OCI-LY3 (cell line): ENCODE results near the gene ADCY5.

ENCODE experiments used
- EZH2phosphoT487 ChIP-seq: fragments of 200-600 bp; shearing (Covaris generic); IDR thresholded peaks from 2 replicates; pipeline ENCODE4 v1.6.1; 2018; ENCODE audit warnings: antibody characterized with exemption, mixed run types, low read depth
- TF ChIP-seq, protein P1 (sequence below): fragments of 200-600, 300-600 bp; sonication (generic); IDR thresholded peaks from 2 replicates; pipeline ENCODE4 v1.5.1; 2014; ENCODE audit warnings: antibody characterized with exemption, low read length, low read depth

DNA sequence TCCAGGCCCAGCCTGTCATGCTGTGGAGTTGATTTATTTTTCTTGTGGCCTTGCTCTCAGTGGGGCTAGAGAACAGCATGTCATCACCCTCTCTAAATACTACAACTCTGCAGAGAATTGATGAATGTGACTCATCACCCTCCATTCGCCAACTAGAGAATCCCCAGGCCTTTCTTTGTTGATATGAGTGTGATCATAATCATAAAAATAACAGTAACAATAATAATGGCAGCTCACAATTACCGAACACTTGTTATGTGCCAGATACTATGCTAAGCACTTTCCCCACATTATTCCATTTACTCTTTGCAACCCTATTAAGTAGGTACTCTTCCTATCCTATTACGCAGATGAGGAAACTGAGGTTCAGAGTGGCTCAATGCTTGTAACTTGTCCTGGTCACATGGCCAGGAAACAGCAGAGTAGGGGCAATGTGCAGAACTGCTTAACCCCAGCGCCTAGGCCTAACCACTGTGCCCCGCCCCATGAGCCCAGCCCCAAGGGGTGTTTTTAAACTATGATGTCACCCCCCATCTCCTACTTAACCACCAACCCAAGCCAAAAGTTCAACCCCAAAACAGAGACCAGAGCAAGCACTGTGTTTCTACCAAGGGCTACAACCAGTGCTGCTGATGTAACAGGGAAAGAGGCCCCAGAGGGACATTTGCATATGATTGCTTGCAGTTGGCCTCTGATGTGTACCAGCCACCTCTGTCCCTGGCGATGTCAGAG lies 104.5 kb downstream of the ADCY5 start:
- TF ChIP-seq, protein P1, sequence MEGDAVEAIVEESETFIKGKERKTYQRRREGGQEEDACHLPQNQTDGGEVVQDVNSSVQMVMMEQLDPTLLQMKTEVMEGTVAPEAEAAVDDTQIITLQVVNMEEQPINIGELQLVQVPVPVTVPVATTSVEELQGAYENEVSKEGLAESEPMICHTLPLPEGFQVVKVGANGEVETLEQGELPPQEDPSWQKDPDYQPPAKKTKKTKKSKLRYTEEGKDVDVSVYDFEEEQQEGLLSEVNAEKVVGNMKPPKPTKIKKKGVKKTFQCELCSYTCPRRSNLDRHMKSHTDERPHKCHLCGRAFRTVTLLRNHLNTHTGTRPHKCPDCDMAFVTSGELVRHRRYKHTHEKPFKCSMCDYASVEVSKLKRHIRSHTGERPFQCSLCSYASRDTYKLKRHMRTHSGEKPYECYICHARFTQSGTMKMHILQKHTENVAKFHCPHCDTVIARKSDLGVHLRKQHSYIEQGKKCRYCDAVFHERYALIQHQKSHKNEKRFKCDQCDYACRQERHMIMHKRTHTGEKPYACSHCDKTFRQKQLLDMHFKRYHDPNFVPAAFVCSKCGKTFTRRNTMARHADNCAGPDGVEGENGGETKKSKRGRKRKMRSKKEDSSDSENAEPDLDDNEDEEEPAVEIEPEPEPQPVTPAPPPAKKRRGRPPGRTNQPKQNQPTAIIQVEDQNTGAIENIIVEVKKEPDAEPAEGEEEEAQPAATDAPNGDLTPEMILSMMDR: no peak
- TF ChIP-seq EZH2phosphoT487: no peak
